Middle frontal gyrus (tissue), 1 donor: ENCODE results near the gene NLRP3.
A peak's percentile ranks its signal among the peaks of the same experiment; 100 is the strongest.
"Not testable (repeated sequence)": the region's sequence is repeated elsewhere in the genome, so short reads cannot be mapped to it uniquely, and the experiment has no call there.

Experiments used
- DNase-seq: peaks from one replicate; pipeline ENCODE4 v3.0.0-alpha.2; 2015; ENCODE audit warnings: low spot score; ENCODE audit errors: extremely low spot score

The NLRP3 gene

GRCh38 chr1:247468481-247469140, 52.6 kb downstream of the NLRP3 start:
- DNase-seq, result no peak

GRCh38 chr1:247469141-247469535, 53.2 kb downstream of the NLRP3 start:
- DNase-seq, result no peak

DNA sequence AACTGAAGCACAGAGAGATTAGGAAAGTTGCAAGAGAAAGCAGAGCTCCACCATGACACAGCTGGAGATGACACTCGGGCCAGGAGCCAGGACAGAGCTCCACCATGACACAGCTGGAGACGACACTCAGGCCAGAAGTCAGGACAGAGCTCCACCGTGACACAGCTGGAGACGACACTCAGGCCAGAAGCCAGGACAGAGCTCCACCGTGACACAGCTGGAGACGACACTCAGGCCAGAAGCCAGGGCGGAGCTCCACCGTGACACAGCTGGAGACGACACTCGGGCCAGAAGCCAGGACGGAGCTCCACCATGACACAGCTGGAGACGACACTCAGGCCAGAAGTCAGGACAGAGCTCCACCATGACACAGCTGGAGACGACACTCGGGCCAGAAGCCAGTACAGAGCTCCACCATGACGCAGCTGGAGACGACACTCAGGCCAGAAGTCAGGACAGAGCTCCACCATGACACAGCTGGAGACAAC, 55.0 kb downstream of the NLRP3 start:
- not testable (repeated sequence) for DNase-seq

GRCh38 chr1:247471445-247472016, 55.6 kb downstream of the NLRP3 start:
- DNase-seq, result no peak

DNA sequence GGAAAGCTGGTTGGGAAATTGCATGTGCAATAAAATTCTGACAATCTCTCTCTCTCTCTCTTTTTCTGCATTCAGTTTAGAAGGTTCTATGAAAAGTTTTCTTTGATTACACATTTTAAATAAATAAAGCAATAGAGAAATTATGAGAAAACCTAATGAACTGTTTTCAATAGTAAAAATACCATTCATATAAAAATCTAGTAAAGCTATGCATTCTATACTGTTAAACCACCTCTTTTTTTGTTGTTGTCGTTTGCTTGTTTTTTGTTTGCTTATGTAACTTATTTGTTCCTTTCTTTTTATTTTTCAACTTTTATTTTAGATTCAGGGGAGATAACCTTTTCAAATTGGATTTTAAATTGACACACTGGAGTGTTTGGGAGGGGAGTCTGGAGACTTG, 56.1 kb downstream of the NLRP3 start:
- no peak for DNase-seq

- no peak for DNase-seq
Measured at GRCh38 chr1:247474367-247474766, 58.4 kb downstream of the NLRP3 start.

GRCh38 chr1:247475793-247476192, 59.8 kb downstream of the NLRP3 start:
- no peak for DNase-seq

DNA sequence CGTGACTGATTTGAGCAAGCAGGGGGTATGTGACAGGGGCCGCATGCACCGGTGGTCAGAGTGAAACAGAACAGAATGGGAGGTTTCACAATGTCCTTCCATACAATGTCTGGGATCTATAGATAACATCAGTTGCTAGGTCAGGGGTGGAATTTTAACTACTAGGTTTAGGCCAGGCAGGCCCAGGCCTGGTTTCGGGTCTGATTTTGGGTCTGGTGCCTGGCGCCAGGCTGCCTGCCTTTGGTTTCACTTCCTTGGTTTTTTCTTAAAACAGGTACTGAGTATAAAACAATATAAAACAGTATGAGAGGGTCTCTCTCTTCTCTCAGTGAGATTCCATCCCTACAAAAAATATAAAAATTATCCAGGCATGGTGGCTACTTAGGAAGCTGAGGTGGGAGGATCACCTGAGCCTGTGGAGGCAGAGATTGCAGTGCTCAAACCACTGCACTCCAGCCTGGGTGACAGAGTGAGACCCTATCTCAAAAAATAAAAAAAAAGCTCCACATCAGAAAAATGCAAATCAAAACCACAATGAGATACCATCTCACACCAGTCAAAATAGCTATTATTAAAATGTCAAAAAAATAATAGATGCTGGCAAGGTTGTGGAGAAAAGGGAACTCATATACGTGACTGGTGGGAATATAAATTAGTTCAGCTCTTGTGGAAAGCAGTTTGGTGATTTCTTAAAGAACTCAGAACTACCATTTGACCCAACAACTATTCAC, 60.5 kb downstream of the NLRP3 start:
- DNase-seq, result not testable (repeated sequence)

- DNase-seq, result no peak
Measured at GRCh38 chr1:247482747-247483146, 66.8 kb downstream of the NLRP3 start.

DNA sequence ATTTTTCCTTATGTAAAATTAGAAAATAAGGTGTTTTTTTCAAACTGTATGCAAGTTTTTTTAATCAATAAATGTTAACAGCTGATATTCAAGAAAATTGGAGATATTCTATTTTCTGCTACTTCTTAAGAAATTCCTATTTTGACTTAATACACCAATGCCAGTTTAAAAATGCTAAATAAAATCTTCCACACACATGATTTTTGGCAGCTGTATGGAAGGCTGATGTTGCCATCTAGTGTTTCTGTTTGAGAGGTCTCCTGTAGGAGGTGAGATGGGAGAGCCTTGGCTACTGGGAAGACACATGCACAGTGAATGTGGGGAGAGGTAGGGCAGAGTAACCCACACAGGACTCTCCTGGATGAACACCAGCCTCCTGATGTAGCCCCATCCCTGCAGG, 71.1 kb downstream of the NLRP3 start:
- DNase-seq, result peak; percentile 12

GRCh38 chr1:247491328-247491727, 75.4 kb downstream of the NLRP3 start:
- DNase-seq, result no peak

DNA sequence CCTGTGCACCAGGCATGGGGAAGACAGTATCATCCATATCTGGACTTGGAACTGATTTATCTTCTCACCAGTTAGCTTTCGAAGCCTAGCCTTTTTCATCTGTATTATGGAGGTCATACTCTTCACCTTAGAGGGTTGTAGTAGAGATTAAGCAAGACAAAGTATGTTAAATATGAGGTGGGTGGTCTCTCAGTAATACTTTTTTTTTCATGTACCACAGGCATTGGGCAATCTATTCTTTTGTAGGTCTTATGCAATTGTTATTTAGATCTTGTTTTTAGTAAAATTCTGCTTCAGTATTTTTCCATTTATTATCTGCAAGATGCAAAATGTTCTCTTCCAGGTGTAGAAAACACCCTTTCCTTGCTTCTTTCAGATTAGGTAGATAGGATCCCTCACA, 77.1 kb downstream of the NLRP3 start:
- DNase-seq, result no peak

DNA sequence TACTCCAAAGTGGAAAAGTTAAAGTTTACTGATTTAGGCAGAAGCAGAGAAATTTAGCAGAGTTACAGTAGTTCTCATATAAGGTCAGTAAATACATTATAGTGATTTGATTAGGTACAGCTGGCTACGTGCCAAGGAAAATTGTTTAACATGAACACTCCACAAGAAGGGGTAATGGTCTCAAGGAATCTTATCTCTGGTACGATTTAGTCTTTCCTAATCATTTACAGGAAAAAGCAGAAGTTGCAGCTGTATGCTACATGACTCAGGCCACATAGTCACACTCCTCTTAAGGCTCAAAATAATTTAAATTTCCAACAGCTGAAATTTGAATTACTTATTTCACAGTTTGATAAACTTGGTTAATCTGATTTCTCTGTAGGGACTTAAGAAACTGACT, 78.8 kb downstream of the NLRP3 start:
- no peak for DNase-seq

DNA sequence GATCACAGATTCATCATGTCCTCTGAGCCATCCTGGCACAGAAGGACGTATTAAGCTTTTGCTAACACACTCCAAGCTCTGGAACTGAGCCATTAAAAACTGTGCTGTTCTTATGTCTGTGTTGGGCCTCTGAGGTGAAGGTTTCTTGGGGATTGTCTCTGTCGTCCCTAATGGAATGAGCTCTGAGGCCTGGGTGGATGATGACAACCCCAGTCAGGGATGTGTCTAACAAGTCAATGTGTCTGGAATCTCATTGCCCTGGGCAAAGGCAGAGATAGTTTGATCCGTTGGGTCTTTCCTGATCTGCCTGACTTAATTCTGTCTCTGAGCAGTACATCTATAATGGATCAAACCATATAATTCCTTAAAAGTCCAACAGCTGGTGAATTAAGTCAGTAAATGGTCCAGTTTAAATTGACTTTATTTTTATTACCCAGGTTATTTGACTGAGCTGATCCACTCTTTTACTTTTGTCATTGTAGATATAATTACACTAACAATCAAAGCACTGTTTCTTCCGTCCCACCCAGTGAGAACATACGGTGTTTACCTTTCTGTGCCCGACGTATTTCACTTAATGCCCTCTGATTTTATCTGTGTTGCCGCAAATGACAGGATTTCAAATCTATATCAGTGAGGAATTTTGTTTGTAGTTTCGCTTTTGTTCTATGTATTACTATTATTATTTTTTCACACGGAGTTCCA, 80.8 kb downstream of the NLRP3 start:
- DNase-seq, result no peak
